HTR-8/SVneo (cell line): ENCODE data around the gene PKNOX1.
A peak's percentile ranks its signal among the peaks of the same experiment; 100 is the strongest.
"Not testable (repeated sequence)": the region's sequence is repeated elsewhere in the genome, so short reads cannot be mapped to it uniquely, and the experiment has no call there.

Experiments
- DNase-seq: peaks from one replicate; pipeline ENCODE4 v3.0.0; 2011; ENCODE audit warnings: low spot score, mixed read lengths; ENCODE audit not compliant: insufficient read length
- FAIRE-seq: peaks from 2 replicates; lab custom pipeline; 2011; peaks lifted over from hg19 to GRCh38; lab: Jason Lieb, UNC

PKNOX1 gene, protein sequence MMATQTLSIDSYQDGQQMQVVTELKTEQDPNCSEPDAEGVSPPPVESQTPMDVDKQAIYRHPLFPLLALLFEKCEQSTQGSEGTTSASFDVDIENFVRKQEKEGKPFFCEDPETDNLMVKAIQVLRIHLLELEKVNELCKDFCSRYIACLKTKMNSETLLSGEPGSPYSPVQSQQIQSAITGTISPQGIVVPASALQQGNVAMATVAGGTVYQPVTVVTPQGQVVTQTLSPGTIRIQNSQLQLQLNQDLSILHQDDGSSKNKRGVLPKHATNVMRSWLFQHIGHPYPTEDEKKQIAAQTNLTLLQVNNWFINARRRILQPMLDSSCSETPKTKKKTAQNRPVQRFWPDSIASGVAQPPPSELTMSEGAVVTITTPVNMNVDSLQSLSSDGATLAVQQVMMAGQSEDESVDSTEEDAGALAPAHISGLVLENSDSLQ

DNA sequence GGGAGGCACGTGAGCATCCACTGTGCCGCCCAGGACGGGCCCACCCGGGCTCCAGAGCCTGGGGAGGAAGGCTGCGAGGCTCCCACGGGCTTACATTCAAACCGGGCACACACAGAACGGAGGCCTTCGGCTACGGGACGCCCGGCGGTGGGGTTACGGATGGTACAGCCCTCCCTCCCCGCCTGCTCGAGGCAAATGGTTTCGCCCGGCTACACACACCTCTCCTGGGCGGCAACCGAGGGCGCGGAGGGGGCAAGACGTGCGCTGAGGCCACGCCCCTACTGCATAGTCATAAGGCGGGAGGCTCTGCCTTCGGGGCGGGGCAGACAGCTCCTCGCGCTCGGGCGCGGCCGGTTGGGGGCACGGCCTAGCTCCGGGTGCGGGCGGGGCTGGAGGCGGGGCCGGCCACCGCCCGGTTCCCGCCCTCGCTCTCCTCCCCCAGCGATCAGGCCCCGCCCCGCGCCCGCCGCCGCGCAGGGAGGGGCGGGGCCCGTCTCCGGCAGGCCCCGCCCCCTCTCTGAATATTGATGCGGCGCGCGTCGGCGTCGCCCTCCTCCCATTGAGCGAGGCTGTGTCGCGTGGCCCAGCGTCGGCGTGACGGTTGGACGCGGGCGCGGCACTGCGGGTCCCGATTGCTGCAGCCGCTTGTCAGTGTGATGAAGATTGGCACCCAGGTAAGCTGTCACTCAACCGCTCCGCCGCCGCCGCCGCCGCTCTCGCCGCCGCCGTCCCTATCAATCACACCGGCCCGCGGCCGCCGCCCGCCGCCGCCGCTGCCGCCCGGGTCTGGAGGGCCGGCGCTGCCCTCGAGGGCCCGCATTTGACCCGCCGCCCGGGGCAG lies at the start of gene PKNOX1:
TSS of gene PKNOX1 (plus strand) at position 572 of the 841 bp plus-strand sequence. CDS start 29,820 bp downstream, outside the sequence.
- DNase-seq (peak; percentile 97), FAIRE-seq (peak; percentile 94)

DNA sequence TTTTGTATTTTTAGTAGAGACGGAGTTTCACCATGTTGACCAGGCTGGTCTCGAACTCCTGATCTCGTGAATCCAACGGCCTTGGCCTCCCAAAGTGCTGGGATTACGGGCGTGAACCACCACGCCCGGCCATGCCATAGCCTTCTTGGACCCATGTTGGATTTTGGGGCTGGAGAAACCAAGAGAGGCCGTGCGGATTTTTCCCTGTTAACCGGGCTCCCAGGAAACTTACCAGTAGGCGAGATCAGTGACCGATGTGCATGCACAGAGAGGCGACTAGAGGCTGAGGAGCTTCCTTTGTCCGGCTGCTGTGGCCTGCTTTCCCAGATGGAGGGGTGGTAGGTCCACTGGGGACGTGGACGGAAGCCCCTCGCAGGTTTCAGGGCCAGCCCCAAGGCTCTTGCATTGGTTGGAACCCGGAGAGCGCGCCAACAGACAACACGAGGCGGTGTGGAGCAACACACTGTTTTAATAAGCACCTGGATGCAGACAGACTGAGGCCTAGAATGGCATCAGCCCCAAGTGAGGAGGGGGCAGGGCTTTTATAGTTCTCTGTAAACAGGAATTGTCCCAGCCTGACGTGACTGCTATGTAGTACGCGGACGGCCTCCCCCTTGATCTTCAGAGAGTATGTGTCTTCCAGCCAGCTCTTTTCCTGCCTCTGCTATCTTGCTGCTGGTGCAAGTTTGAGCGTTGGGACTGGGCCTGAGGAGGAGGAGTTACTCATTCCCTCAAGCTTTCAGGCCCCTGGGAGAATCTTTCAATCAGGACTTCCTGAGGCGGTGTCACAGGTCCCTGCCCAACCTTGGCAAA lies 49.0 kb upstream of the PKNOX1 start, which contains the start of gene ERVH48-1:
TSS of gene ERVH48-1 (minus strand) at position 517 of the 813 bp plus-strand sequence. CDS start 6,624 bp downstream, outside the sequence.
- DNase-seq: no peak
- no peak for FAIRE-seq

GRCh38 chr21:42927474-42928200 lies 46.7 kb upstream of the PKNOX1 start:
- DNase-seq, FAIRE-seq: not testable (repeated sequence)

GRCh38 chr21:42929969-42930368 lies 44.4 kb upstream of the PKNOX1 start:
- DNase-seq (no peak), FAIRE-seq (no peak)

DNA sequence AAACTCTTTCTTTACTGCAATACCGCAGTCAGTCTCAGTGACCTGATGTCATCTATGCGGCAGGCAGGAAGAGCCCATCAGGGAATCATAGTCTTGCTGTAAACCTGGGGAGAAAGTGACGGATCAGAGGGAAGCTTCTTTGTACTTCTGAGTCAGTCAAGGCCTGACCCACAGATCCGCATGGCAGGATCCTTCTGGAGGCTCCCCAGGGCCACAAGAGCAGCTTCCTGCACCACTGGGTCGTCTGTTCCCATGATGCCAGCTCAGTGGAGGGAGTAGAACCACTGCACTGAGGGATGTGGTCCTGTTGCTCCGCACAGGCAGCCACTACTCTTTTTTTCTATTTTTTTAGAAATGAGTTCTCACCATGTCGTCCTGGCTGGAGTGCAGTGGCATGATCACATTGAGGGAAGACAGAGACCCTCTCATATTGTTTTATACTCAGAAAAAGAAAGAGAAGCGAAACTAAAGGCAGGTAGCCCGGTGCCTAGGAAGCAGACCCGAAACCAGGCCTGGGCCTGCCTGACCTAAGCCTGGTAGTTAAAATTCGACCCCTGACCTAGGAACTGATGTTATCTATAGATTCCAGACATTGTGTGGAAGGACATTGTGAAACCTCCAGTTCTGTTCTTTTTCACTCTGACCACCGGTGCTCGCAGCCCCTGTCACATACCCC lies 42.7 kb upstream of the PKNOX1 start:
- DNase-seq (no peak), FAIRE-seq (no peak)

DNA sequence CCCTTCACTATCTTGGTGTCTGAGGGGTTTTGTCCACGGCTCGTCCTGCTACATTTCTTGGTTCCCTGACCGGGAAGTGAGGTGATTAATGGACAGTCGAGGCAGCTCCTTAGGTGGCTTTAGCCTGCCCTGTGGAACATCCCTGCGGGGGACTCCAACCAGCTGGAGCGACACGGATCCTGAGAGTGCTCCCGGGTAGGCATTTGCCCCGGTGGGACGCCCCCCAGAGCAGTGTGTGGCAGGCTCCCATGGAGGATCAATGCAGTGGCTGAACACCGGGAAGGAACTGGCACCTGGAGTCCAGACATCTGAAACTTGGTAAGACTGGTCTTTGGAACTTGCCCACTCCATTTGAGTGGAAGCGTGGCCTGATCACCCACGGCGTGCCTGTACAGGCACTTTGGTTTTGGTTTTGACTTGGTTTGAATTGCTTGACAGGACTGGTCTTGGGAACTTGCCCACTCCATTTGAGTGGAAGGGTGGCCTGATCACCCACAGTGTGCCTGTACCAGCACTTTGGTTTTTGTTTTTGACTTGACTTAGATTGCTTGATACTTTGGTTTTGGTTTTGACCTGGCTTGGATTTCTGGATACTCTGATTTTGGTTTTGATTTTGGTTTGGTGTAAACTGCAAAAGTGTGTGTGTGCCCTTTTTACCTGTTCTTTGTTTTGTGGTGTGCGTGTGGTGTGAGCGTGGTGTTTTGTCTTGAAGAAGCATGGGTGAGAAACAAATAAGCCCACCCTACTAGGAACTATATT lies 41.8 kb upstream of the PKNOX1 start:
- DNase-seq, FAIRE-seq: not testable (repeated sequence)

GRCh38 chr21:42933137-42933970 lies 41.0 kb upstream of the PKNOX1 start:
- FAIRE-seq, DNase-seq: not testable (repeated sequence)

- not testable (repeated sequence) for FAIRE-seq, DNase-seq
Observed at GRCh38 chr21:42933973-42934372, 40.4 kb upstream of the PKNOX1 start.

DNA sequence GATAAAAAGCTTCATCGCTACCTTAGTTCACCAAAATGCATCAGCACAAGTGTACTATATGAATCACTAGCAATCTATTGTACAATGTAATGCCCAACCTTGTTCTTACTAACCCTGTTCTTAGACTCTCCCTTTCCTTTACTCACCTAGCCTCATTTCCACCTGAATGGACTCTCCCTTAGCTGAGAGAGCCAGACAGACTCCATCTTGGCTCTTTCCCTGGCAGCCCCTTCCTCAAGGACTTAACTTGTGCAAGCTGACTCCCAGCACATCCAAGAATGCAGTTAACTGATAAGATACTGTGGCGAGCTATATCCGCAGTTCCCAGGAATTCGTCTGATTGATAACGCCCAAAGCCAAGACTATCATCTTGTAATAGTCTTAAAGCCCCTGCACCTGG lies 38.0 kb upstream of the PKNOX1 start:
- not testable (repeated sequence) for FAIRE-seq

DNA sequence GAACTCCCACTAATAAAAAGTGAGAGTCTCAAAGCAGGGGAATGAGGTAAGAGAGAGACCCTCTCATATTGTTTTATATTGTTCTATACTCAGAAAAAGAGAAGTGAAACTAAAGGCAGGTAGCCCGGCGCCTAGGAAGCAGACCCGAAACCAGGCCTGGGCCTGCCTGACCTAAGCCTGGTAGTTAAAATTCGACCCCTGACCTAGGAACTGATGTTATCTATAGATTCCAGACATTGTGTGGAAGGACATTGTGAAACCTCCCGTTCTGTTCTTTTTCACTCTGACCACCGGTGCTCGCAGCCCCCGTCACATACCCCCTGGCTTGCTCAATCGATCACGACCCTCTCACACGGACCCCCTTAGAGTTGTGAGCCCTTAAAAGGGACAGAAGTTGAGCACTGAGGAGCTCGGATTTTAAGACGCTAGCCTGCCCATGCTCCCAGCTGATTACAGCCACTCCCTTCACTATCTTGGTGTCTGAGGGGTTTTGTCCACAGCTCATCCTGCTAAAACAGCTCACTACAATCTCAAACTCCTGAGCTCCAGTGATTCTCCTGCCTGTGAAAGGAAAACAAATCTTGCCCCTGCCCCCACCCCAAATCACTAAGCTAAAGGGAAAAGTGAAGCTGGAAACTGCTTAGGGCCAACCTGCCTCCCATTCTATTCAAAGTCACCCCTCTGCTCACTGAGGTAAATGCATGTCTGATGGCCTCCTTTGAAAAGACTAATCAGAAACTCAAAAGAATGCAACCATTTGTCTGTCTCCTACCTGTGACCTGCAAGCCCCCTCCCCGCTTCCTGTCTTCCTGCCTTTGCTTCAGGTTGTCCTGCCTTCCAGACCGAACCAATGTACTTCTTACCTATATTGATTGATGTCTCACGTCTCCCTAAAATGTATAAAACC lies 37.1 kb upstream of the PKNOX1 start:
- not testable (repeated sequence) for FAIRE-seq, DNase-seq

More for the DNA sequence above, 38.0 kb upstream of the PKNOX1 start:
- not testable (repeated sequence) for DNase-seq

- FAIRE-seq (no peak), DNase-seq (no peak)
Observed at GRCh38 chr21:42937960-42938605, 36.3 kb upstream of the PKNOX1 start.

GRCh38 chr21:42938606-42938995 lies 35.8 kb upstream of the PKNOX1 start:
- not testable (repeated sequence) for FAIRE-seq, DNase-seq

- DNase-seq: peak; percentile 84
- FAIRE-seq: no peak
Observed at GRCh38 chr21:42939582-42940413, 34.6 kb upstream of the PKNOX1 start.

DNA sequence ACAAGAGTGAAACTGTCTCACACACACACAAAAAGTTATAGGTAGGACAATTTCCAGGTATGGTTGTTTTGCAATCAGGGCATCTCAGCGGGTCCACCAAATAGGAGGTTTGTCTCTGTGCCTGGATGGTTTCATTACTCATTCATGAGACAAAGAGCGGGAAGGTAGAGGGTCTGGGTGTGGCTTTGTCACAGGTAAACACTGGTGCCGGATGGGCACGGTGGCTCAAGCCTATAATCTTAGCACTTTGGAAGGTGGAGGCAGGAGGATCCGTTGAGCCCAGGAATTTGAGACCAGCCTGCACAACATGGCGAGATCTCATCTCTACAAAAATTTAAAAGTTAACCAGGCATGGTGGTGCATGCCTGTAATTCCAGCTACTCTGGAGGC lies 32.7 kb upstream of the PKNOX1 start:
- DNase-seq: no peak
- no peak for FAIRE-seq

DNA sequence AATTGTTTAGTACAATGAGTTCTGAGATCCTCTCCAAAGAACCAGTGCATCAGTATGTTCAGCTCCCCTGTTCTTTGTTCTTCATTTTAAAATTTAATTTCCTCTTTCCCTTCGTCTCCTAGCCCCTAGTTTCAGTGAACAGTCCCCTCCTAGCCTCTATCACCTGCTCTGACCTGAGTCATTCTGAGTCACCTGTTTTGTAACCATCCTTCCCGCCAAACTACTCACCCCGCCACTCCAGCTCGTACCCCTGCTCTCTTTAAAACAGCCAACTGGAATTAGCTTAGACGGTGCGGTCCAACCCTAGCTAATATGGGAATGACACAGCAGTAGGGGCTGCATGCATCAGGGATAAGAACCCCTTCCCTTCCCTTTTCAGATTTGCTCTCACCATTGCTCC lies 32.1 kb upstream of the PKNOX1 start:
- FAIRE-seq (no peak), DNase-seq (no peak)
